Measurements from ENCODE around the gene SLC6A3. TPM values are rescaled to one million over a fixed set of nuclear protein-coding genes. Genes with fewer than 3 reads are reported as not detected.

The SLC6A3 gene
- total RNA-seq, 4 donors from 2014 or later = 0.16 TPM; not detected in 3

DNA sequence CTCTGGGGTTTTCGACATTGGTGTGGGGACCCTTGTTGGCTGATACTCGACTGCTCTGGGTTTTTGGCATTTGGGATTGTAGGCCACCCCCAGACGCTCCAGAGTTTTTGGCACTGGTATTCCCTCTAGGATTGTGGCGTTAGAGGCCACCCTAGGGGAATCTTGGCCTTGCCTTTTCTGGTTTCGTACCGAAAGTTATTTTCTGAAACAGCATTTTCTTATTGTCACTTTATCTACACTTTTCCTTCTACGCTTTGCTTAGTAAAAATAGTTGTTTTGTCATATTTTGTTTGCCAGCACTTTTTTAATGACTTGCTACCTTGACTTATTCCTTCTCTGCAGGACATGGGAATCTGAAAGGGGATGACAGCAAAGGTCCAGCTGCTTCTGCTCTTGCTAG, 75.2 kb downstream of the SLC6A3 start:
- H3K27ac ChIP-seq = no peak overlapping the region
- no peaks in the 10 kb centered on the region for H3K9me3 ChIP-seq
- no peaks in the 10 kb centered on the region for H3K36me3 ChIP-seq
- no peak for TF ChIP-seq POLR2AphosphoS5 (IDR thresholded peaks at IDR 0.05)
- no peak for TF ChIP-seq EP300 (IDR thresholded peaks at IDR 0.05)
- TF ChIP-seq POLR2A (IDR thresholded peaks at IDR 0.05) = no peak
- TF ChIP-seq, protein P1, sequence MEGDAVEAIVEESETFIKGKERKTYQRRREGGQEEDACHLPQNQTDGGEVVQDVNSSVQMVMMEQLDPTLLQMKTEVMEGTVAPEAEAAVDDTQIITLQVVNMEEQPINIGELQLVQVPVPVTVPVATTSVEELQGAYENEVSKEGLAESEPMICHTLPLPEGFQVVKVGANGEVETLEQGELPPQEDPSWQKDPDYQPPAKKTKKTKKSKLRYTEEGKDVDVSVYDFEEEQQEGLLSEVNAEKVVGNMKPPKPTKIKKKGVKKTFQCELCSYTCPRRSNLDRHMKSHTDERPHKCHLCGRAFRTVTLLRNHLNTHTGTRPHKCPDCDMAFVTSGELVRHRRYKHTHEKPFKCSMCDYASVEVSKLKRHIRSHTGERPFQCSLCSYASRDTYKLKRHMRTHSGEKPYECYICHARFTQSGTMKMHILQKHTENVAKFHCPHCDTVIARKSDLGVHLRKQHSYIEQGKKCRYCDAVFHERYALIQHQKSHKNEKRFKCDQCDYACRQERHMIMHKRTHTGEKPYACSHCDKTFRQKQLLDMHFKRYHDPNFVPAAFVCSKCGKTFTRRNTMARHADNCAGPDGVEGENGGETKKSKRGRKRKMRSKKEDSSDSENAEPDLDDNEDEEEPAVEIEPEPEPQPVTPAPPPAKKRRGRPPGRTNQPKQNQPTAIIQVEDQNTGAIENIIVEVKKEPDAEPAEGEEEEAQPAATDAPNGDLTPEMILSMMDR (IDR thresholded peaks at IDR 0.05) = no peak
- no peak overlapping the region for H3K4me3 ChIP-seq
- WGBS = 87% methylated on average over 7 of the region's 7 CpGs
- H3K27me3 ChIP-seq = peaks cover 20% of the 10 kb centered on the region
- no peak for DNase-seq (ENCODE audit: low spot score in 2 of 2)
- no peaks in the 10 kb centered on the region for H3K4me1 ChIP-seq

DNA sequence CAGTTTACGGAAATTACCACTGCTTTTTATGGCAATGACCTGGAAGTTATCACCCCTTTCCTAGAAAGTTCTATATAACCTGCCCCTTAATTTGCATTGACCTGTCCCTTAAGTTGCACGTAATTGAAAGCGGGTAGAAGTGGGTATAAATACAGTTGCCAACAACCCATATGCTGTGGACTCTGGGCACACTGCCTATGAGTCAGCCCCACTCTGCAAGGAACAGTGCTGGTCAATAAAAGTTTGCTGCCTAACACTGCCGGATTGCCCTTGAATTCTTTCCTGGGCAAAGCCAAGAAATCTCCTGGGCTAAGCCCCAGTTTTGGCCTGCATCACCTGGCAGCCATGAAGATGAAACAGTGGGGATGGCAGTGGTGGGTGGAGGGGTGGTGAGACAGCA, 76.5 kb downstream of the SLC6A3 start:
- WGBS = 77% methylated on average over 4 of the region's 4 CpGs
- no peak overlapping the region for H3K4me3 ChIP-seq

DNA sequence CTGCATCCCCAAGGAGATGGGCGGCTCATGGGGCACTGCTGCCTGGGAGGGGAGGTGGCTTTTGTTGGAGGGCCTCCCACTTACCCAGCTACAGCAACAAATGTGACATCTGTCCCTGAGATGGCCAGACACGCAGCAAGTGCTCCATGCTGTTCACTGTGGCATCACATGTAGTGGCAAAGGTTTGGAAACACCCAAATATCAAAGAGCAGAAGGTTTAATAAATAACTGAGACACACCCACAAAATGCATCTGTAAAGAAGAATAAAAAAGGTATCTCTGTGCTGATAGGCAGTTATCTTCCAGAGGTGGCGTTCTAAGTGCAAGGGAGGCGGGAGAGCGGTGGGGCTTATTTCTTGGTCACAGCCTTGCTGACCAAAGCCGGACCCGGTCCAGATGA, 77.0 kb downstream of the SLC6A3 start:
- Histone ChIP-seq H3K27ac (no peak overlapping the region), H3K4me3 (no peak overlapping the region), H3K9me3 (no peaks in the 10 kb centered on the region), H3K4me1 (no peaks in the 10 kb centered on the region), H3K27me3 (peaks cover 34% of the 10 kb centered on the region), H3K36me3 (no peaks in the 10 kb centered on the region)
- no peak for DNase-seq (ENCODE audit: low spot score in 2 of 2)
- 87% methylated on average over 7 of the region's 7 CpGs for WGBS
- no peak for TF ChIP-seq POLR2AphosphoS5 (IDR thresholded peaks at IDR 0.05)
- no peak for TF ChIP-seq POLR2A (IDR thresholded peaks at IDR 0.05)
- TF ChIP-seq, protein P1 (IDR thresholded peaks at IDR 0.05) = no peak
- TF ChIP-seq EP300 (IDR thresholded peaks at IDR 0.05) = no peak

More for the DNA sequence above, 76.5 kb downstream of the SLC6A3 start:
- no peak for TF ChIP-seq EP300 (IDR thresholded peaks at IDR 0.05)
- no peak for TF ChIP-seq POLR2A (IDR thresholded peaks at IDR 0.05)
- TF ChIP-seq, protein P1 (IDR thresholded peaks at IDR 0.05) = no peak
- no peak for TF ChIP-seq POLR2AphosphoS5 (IDR thresholded peaks at IDR 0.05)
- Histone ChIP-seq H3K4me1 (no peaks in the 10 kb centered on the region), H3K36me3 (no peaks in the 10 kb centered on the region), H3K27me3 (peaks cover 29% of the 10 kb centered on the region), H3K9me3 (no peaks in the 10 kb centered on the region), H3K27ac (no peak overlapping the region)
- no peak for DNase-seq (ENCODE audit: low spot score in 2 of 2)

DNA sequence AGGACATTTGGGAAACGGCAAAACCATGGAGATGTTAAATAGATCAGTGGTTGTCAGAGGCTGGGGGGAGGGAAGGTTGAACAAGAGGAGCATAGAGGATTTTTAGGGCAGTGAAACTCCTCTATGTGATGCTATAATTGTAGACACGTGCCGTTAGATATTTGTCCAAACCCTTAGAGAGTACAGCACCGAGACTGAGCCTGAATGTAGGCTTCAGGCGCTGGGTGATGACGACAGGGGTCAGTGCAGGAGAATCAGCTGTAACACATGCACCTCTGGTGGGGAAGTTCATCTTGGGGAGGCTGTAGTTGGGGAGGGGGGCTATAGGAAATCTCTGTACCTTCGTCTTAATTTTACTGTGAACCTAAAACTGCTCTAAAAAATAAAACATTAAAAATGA, 78.1 kb downstream of the SLC6A3 start:
- peaks cover 45% of the 10 kb centered on the region for H3K27me3 ChIP-seq
- H3K4me1 ChIP-seq = no peaks in the 10 kb centered on the region
- no peaks in the 10 kb centered on the region for H3K9me3 ChIP-seq
- no peak overlapping the region for H3K4me3 ChIP-seq
- 75% methylated on average over 7 of the region's 7 CpGs for WGBS
- no peak for TF ChIP-seq POLR2AphosphoS5 (IDR thresholded peaks at IDR 0.05)
- no peak for TF ChIP-seq POLR2A (IDR thresholded peaks at IDR 0.05)
- no peak for TF ChIP-seq EP300 (IDR thresholded peaks at IDR 0.05)
- TF ChIP-seq, protein P1 (IDR thresholded peaks at IDR 0.05) = no peak
- H3K36me3 ChIP-seq = no peaks in the 10 kb centered on the region
- DNase-seq (ENCODE audit: low spot score in 2 of 2) = no peak
- H3K27ac ChIP-seq = no peak overlapping the region

DNA sequence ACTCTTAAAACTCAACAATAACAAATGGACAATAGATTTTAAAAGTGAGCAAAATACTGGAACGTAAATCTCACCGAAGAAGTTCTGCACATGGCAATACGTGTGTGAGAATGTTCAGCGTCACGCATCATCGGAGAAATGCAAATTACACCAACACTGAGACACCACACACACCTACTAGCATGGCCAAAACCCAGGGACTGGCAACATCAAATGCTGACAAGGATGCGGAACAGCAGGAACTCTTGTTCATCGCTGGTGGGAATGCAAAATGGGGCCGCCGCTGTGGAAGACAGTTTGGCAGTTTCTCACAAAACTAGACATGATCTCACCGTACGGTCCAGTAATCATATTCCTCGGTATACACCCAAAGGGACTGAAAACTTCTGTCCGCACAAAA, 78.7 kb downstream of the SLC6A3 start:
- Histone ChIP-seq H3K4me3 (no peak overlapping the region), H3K9me3 (no peaks in the 10 kb centered on the region), H3K36me3 (no peaks in the 10 kb centered on the region), H3K27ac (no peak overlapping the region), H3K27me3 (peaks cover 51% of the 10 kb centered on the region), H3K4me1 (no peaks in the 10 kb centered on the region)
- WGBS = 86% methylated on average over 14 of the region's 14 CpGs
- TF ChIP-seq POLR2A (IDR thresholded peaks at IDR 0.05) = no peak
- no peak for TF ChIP-seq EP300 (IDR thresholded peaks at IDR 0.05)
- no peak for TF ChIP-seq POLR2AphosphoS5 (IDR thresholded peaks at IDR 0.05)
- TF ChIP-seq, protein P1 (IDR thresholded peaks at IDR 0.05) = no peak
- DNase-seq (ENCODE audit: low spot score in 2 of 2) = no peak

Data from suprapubic skin (tissue), 4 donors.